ENCODE measurements around the gene CSNK1E.

GRCh38 chr22:38346506-38346905 lies 29.3 kb upstream of the CSNK1E start:
- TF ChIP-seq CTCF (IDR thresholded peaks at IDR 0.05; ENCODE audit: low read depth, low read length) (no peak), EZH2phosphoT487 (IDR thresholded peaks at IDR 0.05; ENCODE audit: low read depth) (no peak)
